Activated CD8-positive, alpha-beta memory T cell treated with anti-CD3 and anti-CD28 coated beads for 1 hour (primary cell): ENCODE measurements around the gene TOE1.
"Not testable (repeated sequence)": the region's sequence is repeated elsewhere in the genome, so short reads cannot be mapped to it uniquely, and the experiment has no call there.

Experiments used
- DNase-seq, 2 donors: peaks; one replicate each; pipeline ENCODE4 v3.0.0-alpha.2; 2020; ENCODE audit warnings: low read depth in 1 of 2; ENCODE audit errors: extremely low read depth in 1 of 2

The TOE1 gene

GRCh38 chr1:45354838-45355237 is 14.9 kb downstream of the TOE1 start:
- no peak for DNase-seq

- no peak for DNase-seq
Observed at GRCh38 chr1:45355683-45356082, 15.7 kb downstream of the TOE1 start.

- no peak for DNase-seq
Observed at GRCh38 chr1:45356186-45356585, 16.2 kb downstream of the TOE1 start.

GRCh38 chr1:45359882-45360513 is 20.0 kb downstream of the TOE1 start:
- DNase-seq, result no peak

GRCh38 chr1:45360981-45361380 is 21.0 kb downstream of the TOE1 start:
- DNase-seq, result not testable (repeated sequence)

GRCh38 chr1:45364294-45364693 is 24.3 kb downstream of the TOE1 start:
- DNase-seq, result no peak

- no peak for DNase-seq
Observed at GRCh38 chr1:45365051-45365450, 25.1 kb downstream of the TOE1 start.

- no peak for DNase-seq
Observed at GRCh38 chr1:45370575-45370974, 30.6 kb downstream of the TOE1 start.

GRCh38 chr1:45373573-45373972 is 33.6 kb downstream of the TOE1 start:
- DNase-seq, result no peak

- no peak for DNase-seq
Observed at GRCh38 chr1:45375104-45376090, 35.4 kb downstream of the TOE1 start.

- no peak for DNase-seq
Observed at GRCh38 chr1:45378184-45378583, 38.2 kb downstream of the TOE1 start.

GRCh38 chr1:45379524-45379923 is 39.6 kb downstream of the TOE1 start:
- no peak for DNase-seq

GRCh38 chr1:45380125-45380524 is 40.2 kb downstream of the TOE1 start:
- DNase-seq, result no peak

GRCh38 chr1:45380730-45381129 is 40.8 kb downstream of the TOE1 start:
- no peak for DNase-seq

- DNase-seq, result no peak
Observed at GRCh38 chr1:45381243-45381642, 41.3 kb downstream of the TOE1 start.

GRCh38 chr1:45383191-45383590 is 43.2 kb downstream of the TOE1 start:
- no peak for DNase-seq

- not testable (repeated sequence) for DNase-seq
Observed at GRCh38 chr1:45384213-45384612, 44.2 kb downstream of the TOE1 start.

GRCh38 chr1:45385302-45385701 is 45.3 kb downstream of the TOE1 start:
- no peak for DNase-seq

GRCh38 chr1:45386219-45386618 is 46.2 kb downstream of the TOE1 start:
- DNase-seq, result no peak
